SIG-M5 (cell line): ENCODE measurements around the gene ALDH1L1.
"Not testable (repeated sequence)": the region's sequence is repeated elsewhere in the genome, so short reads cannot be mapped to it uniquely, and the experiment has no call there.

Experiments used
- DNase-seq: peaks from one replicate; lab custom pipeline; 2025; lab: John Stamatoyannopoulos, UW

The ALDH1L1 gene

DNA sequence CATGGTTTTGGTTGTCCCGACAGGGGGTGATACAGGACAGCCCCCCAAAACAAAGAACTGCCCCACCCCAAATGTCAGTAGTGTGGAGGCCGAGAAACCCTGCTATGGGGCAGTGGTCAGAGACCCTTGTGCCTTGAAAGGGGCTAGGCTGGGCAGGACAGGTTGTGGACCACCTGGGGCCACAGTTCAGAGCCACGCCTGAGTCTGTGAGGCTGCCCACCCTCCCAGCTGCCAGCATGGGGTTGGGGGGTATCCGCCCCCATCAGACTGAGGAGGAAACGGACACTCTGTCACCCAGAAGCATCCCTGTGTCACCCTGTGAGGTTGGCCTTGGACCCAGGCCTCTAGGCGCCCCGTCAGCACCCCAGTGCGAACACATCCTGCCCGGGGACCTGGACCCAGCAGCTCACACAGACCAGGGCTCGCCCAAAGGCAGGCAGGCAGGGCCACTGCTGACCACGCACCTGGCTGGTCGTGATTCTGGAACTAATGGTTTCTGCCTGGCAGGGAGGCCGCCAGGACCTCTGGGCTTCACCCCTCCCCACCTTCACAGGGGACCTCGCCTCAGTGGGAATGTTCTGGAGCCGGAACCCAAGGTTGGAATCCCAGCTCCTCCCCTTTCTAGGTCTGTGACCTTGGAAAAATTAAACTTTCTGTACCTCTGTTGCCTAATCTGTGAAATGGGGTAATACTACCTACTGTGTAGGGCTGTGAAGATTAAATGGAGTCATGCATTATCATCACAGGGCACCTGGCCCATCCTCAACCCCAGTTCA is 97.8 kb downstream of the ALDH1L1 start:
- no peak for DNase-seq

DNA sequence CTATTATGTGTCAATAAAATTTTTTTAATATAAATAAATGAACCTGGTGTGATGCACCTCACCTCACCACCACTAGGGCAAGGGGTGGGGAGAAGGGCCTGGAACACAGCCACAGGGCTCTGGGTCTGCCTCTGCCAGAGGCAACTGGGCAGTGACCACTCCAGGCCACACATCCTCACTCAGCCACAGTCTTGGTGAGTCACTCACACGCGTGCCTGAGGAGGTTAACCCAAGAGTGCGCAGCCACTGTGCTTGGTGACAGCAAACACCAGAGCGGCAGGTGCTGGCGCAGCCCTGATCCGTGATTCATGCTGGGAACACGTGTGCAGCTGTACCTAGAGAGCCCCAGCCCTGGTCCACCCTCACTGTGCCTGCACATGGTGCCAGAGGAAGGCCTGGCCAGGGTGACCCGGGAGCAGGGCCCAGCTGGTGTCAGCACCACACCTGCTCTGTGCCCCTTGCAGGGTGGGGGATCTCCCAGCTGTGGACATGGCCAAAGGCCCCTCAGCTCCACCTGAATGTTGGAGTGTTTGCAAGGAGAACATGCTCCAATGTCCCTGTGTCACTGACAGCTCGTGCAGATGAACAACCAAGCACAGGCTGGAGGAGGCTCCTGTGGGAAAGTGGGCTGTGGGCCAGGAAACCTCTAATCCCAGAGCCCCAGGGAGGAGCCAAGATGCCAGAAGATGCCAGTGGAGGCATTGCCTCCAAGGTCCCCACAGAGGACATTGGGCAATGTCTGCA is 98.6 kb downstream of the ALDH1L1 start:
- no peak for DNase-seq

DNA sequence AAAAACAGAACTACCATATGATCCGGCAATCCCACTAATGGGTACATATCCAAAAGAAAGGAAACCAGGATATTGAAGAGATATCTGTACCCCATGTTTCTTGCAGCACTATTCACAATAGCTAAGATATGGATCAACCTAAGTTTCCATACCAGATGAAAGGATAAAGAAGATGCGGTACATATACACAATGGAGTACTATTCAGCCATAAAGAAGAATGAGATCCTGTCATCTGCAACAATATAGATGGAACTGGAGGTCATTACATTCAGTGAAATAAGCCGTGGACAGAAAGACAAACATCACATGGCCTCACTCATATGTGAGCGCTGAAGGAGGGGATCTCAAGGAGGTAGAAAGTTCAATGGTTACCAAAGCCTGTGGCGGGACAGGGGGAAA is 99.4 kb downstream of the ALDH1L1 start:
- no peak for DNase-seq

- DNase-seq, result no peak
Measured at GRCh38 chr3:126078866-126079265, 101.5 kb downstream of the ALDH1L1 start.

GRCh38 chr3:126077754-126078153 is 102.6 kb downstream of the ALDH1L1 start:
- no peak for DNase-seq

GRCh38 chr3:126076140-126076539 is 104.2 kb downstream of the ALDH1L1 start:
- no peak for DNase-seq

- no peak for DNase-seq
Measured at GRCh38 chr3:126070146-126070545, 110.2 kb downstream of the ALDH1L1 start.

DNA sequence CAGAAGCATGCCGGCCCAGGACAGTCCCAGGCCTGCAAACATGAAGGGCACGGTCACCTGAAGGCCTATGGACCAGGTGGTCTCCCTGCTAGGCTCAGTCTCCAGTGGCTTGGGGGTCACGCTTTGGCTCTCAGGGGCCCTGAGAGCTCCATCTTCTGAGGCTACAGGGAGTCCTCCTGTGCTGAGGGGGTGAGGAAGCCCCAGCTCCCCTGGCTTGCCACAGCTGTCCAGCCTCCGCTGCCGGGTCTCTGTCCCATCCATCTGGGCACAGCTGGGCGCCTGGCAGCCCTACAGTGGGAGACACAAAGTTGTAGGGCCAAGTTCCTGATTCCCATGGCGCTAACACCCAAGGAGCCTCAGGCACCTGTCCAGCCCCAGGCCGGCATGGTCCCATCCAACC is 112.4 kb downstream of the ALDH1L1 start:
- DNase-seq, result no peak

GRCh38 chr3:126066676-126067075 is 113.7 kb downstream of the ALDH1L1 start:
- DNase-seq, result not testable (repeated sequence)

DNA sequence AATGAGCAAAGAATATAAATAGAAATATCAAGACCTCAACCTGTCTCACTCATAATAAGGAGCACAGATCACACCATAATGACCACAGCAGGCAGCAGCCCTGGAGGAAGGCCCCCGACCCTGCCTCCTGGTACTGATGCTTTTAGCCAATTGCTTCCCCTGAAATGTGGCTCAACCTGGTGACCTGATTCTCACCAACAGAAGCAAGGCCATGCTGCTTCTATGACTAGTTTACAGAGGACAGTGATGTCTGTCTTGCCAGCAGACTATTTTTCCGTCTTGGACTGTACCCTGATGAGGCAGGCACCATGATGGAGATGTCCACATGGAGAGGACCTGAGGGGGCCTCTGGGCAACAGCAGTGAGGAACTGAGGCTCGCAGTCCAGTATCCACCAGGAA is 114.5 kb downstream of the ALDH1L1 start:
- DNase-seq, result no peak

GRCh38 chr3:126064627-126065258 is 115.6 kb downstream of the ALDH1L1 start:
- no peak for DNase-seq

GRCh38 chr3:126063358-126063965 is 116.9 kb downstream of the ALDH1L1 start:
- no peak for DNase-seq

DNA sequence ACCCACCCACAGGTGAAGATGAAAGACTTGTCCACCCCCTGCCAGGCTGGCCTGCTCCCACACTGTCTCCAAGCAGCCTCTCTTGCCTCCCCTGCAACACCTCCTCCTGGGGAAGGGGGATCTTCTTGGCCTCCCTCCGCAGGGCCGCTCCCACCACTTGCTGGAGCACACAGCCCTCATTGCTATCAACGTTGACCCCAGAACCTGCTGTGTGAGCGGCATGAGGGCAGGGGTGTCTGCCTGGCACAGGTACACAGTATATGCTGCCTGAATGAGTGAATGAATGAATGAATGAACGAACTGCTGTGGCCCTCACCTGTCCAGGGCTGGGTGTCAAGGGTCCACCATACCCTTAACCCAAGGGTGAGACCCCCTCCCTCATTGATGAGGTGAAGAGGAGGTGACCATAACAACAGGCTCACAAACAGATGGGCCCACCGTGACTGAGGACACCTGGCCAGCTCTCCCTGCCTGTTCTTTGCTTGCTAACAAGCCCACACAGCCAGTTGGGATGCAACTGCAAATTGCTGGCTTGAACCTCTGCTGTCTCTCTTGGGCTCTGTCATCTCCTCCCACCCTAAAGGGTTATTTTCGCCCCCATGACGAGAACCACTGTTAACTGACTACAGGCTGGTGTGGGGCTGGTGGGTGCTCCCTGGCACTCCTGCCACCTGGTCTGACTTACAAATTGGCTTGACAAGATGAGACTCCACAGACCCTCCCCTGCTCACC is 118.9 kb downstream of the ALDH1L1 start:
- DNase-seq, result no peak

DNA sequence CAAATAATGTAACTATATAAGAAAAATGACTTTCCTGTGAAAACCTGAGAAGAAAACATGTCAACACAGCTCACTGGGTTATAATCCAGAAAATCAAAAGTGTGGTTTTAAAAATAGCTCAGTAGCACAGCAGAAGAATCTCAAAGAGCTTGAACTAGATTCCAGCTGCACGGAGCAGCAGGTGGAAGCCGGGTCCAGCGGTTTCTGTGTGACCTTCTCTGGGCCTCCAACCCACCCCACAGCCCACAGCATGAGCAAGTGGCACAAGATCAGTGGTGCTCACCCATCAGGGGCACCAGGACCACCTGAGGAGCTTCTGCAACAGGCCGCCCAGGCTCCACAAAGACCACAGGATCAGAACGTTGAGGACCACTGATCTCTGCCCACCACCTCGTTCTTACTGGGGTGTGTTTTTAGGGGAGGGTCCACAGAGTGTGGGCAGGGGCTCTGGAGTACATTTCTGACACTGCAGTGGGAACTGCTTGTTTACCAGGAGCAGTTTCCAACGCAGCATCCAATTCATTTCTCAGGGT is 119.7 kb downstream of the ALDH1L1 start:
- no peak for DNase-seq

DNA sequence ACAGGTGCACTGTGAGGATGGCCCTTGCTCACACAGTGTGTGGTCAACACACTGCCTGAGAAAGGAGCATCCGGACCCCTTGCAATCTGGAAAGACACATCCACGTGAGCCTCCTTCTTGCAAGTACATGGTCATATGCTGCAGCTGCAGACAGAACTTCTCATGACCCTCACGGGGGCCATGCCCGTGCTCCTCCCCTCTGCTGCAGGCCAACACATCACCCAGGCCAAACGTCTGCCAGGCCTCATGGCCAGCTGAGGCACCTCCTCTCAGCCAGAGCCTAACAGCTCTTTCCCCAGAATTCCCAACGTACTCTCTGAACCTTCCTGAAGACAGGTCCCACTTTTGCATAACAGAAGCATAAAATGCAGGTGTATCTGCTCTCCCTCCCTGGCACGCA is 121.7 kb downstream of the ALDH1L1 start:
- DNase-seq, result no peak

- DNase-seq, result no peak
Measured at GRCh38 chr3:126057936-126058335, 122.5 kb downstream of the ALDH1L1 start.

DNA sequence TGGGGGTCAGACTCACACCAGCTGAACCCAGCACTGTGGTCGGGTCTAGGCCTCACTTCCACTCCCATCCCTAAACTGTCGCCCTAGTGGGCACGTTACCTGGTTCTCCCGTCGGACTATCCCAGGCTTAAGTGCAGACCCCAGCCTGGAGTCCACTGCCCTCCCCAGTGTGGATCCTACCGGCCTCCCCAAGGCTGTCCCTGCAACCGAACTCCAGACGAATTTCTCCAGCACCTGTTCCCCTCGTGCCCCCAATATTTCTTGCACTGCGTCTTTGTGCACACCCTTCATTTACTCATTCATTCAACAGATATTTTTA is 122.9 kb downstream of the ALDH1L1 start:
- DNase-seq, result no peak

DNA sequence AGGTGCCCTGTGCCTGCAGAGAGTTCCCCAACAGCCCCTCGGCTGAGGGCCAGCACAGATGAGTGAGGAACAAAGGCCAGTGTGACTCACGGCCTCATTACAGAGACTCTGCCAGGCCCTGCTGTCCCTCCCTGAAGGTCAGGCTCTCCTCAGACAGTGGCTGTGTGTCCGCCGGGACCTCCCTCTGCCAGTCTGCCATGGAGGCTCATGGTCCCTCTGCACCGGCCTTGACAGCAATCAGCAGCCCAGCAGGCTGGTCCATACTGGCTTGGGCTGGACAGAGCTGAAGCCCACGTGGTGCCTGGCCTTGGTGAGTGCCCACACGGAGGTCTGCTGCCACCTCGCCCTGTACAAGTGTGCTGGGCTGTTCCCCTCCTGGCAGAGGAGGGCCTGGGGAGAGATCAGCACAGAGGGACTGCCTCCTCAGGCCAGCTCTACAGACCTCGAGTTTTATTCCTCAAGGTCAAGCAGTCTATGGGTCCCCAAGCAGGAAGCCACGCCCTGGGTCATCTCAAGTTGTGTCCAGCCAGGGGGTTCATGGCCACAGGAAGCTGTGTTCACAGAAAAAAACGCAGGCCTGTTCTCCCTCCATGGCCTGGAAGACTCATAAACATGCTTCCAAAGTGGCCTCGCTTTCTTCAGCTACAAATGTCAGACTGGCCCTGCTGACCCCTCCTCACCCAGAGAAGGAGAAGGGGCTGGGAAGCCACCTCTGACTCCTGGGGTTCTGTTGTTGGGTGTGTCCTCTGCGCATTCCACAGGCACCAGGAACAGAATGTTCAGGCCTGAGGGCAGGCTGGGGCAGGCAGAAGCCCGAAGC is 123.5 kb downstream of the ALDH1L1 start:
- no peak for DNase-seq

DNA sequence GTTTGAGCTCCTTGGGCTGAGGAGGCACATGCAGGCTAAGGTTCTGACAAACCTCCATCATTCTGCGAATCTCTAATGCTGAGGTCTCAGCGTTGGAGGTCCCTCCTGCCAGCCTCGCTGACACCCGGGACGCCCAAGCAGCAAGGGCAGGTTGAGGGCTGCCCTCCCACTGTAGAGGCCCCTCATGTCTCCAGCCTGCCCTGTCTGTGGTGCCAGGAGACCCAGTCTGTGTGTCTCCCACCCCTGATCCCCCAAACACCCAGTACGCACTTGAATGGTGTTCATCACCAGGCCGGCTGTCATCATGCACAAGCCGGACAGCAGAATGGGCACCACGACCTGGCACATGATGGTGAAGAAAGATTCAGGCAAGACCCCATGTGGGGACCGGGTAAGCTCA is 124.3 kb downstream of the ALDH1L1 start:
- no peak for DNase-seq

DNA sequence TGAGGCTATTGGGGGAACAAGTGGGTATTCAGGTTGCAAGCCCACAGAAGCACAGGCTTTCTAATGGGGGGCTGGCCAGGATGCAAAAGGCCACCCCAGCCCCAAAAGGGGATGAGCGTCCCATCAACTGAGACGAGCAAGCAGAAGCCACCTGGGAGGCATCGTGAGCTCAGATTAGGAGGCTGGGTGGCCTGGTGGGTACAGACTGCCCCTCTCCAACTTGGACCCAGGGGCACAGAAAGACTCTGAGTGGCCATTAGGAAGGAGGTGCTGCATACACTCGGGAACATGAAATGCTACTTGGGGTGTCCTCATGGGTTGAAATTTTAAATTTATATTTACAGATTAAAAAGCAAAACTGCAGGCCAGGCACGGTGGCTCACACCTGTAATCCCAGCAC is 125.5 kb downstream of the ALDH1L1 start:
- DNase-seq, result no peak
